Activated CD8-positive, alpha-beta memory T cell treated with anti-CD3 and anti-CD28 coated beads, Interleukin-2, amount 10 ng/mL, durations not matched to agents 7 days and 5 days (primary cell): ENCODE results near the gene LRRC14B. TPM values are rescaled to one million over a fixed set of nuclear protein-coding genes. Genes with fewer than 3 reads are reported as not detected.

Source experiments
- ATAC-seq: fragments of 150-1000 bp; cut with Tn5 transposase; one replicate; pipeline ENCODE4 v1.10.0; 2021; ENCODE audit warnings: moderate library complexity
- CTCF ChIA-PET: fragments of 350-600 bp; sonication (Branson Sonifier 250); formaldehyde crosslinking; loops from one replicate; lab custom pipeline; 2021; ENCODE audit warnings: antibody characterized with exemption; lab: Charles Lee
- DNase-seq: peaks from one replicate; pipeline ENCODE4 v3.0.0-alpha.2; 2020
- H3K27ac Mint-ChIP-seq: one replicate; pipeline ENCODE4 v1.8.0; 2021; ENCODE audit warnings: mild to moderate bottlenecking, mixed read lengths
- H3K27me3 Mint-ChIP-seq: one replicate; pipeline ENCODE4 v1.8.0; 2021; ENCODE audit warnings: mixed read lengths
- H3K36me3 Mint-ChIP-seq: one replicate; pipeline ENCODE4 v1.8.0; 2021; ENCODE audit warnings: mild to moderate bottlenecking, mixed read lengths
- H3K4me1 Mint-ChIP-seq: one replicate; pipeline ENCODE4 v1.8.0; 2021; ENCODE audit warnings: mixed read lengths
- H3K4me3 Mint-ChIP-seq: one replicate; pipeline ENCODE4 v1.8.0; 2021; ENCODE audit warnings: mild to moderate bottlenecking, moderate library complexity, mixed read lengths
- H3K9me3 Mint-ChIP-seq: one replicate; pipeline ENCODE4 v1.8.0; 2022; ENCODE audit warnings: low read depth, mixed read lengths
- total RNA-seq, 2 experiments: library from RNA; stranded (reverse); gene quantifications; one replicate each; pipeline ENCODE4 v1.2.3, GENCODE V29; 2021

The LRRC14B gene
- not detected for total RNA-seq

DNA sequence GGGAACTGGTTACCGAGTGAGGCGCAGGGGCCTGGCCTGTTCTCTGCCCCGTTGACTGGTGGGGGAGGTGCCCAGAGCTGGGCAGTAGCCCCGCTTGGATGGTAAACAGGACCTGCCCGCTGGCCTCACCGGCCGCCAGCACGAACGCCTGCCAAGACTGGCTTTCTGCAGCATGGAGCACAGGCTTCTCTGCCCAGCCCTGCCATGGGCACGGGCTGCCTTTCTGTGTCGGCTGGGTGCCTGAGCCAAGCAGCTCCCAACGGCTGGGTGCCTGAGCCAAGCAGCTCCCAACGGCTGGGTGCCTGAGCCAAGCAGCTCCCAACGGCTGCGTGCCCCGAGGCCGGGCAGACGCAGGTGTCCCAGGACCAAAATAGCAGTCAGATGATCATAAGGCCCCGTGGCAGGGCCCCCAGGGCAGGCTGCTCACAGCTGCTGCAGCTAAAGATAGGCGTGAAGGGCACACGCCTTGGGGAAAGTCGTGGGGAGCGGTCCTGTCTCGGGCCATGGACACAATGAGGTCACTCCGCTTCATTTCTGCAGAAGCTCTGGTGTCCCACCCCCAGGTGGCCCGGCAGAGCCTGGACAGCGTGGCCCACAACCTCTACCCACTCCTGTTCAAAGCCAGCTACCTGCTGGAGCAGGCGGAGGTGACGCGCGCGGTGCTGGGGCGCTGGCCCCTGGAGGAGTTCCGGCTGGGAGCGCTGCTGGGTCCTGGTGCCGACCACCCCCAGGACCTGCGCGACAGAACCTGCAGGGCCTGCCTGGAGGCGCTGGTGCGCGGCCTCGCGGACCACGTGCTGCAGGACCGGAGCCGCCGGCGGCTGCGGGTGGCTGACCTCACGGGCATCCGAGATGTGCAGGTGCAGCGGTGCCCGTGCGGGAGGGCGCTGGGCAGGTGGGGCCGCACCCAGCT, at the start of gene LRRC14B:
LRRC14B (plus strand) TSS at position 460 of the 913 bp plus-strand sequence; CDS start at position 504, 44 bp downstream.
- Mint-ChIP-seq H3K4me1 (peaks cover 13% of the 10 kb centered on the region), H3K27ac (no peak within 1 kb of the TSS), H3K4me3 (no peak within 1 kb of the TSS), H3K36me3 (no peaks in the 10 kb centered on the region), H3K9me3 (no peaks in the 10 kb centered on the region), H3K27me3 (peaks cover 9% of the 10 kb centered on the region)
- DNase-seq, result no peak
- CTCF ChIA-PET, result interaction anchor here (1.1 kb wide), 1 partner anchor 235 kb away, joined by 3 read pairs; no protein-coding TSS in a partner anchor
- ATAC-seq, result no peak

DNA sequence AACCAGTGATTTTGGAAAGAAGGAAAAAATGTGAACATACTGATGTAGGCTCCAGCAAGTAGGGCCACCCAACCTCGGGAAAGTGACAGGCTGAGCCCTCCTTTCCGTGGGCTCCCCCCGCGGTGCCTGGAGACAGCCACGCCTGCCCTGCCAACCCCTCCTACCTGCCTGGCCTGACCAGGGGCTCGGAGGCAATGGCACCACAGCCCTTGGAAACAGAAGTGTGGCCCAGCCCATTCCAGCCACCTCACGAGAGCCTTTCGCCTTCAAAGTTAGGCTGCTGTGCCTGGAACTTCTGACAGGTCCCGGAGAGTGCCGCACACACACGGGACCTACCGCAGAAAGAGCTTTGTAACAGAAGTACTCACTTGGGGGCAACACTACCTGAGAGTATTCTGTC, 49.5 kb upstream of the LRRC14B start:
- no peaks in the 10 kb centered on the region for H3K4me1 Mint-ChIP-seq
- CTCF ChIA-PET, result no interaction called here

GRCh38 chr5:142246-142810, 49.0 kb upstream of the LRRC14B start:
- no peak overlapping the region for H3K4me3 Mint-ChIP-seq
- peaks cover 2% of the 10 kb centered on the region for H3K9me3 Mint-ChIP-seq
- ATAC-seq (no peak), DNase-seq (no peak)
- CTCF ChIA-PET, result no interaction called here
- H3K4me1 Mint-ChIP-seq, result no peaks in the 10 kb centered on the region
- H3K36me3 Mint-ChIP-seq, result no peaks in the 10 kb centered on the region
- no peaks in the 10 kb centered on the region for H3K27me3 Mint-ChIP-seq
- no peak overlapping the region for H3K27ac Mint-ChIP-seq

More for the DNA sequence above, 49.5 kb upstream of the LRRC14B start:
- H3K4me3 Mint-ChIP-seq, result no peak overlapping the region
- DNase-seq (no peak), ATAC-seq (no peak)
- H3K27me3 Mint-ChIP-seq, result no peaks in the 10 kb centered on the region
- no peaks in the 10 kb centered on the region for H3K9me3 Mint-ChIP-seq
- H3K36me3 Mint-ChIP-seq, result no peaks in the 10 kb centered on the region
- H3K27ac Mint-ChIP-seq, result no peak overlapping the region

- H3K27ac Mint-ChIP-seq, result no peak overlapping the region
- no peak overlapping the region for H3K4me3 Mint-ChIP-seq
- H3K27me3 Mint-ChIP-seq, result peaks cover 2% of the 10 kb centered on the region
- H3K36me3 Mint-ChIP-seq, result no peaks in the 10 kb centered on the region
- DNase-seq (no peak), ATAC-seq (no peak)
- CTCF ChIA-PET, result no interaction called here
- H3K4me1 Mint-ChIP-seq, result no peaks in the 10 kb centered on the region
- H3K9me3 Mint-ChIP-seq, result peaks cover 8% of the 10 kb centered on the region
These were observed 48.3 kb upstream of the LRRC14B start for GRCh38 chr5:143041-143440.

- CTCF ChIA-PET, result no interaction called here
- H3K27ac Mint-ChIP-seq, result no peak overlapping the region
These were observed 46.4 kb upstream of the LRRC14B start for GRCh38 chr5:144941-145340.

GRCh38 chr5:145585-146323, 45.5 kb upstream of the LRRC14B start:
- no peak overlapping the region for H3K27ac Mint-ChIP-seq
- peaks cover 9% of the 10 kb centered on the region for H3K9me3 Mint-ChIP-seq
- H3K4me1 Mint-ChIP-seq, result no peaks in the 10 kb centered on the region
- CTCF ChIA-PET, result no interaction called here
- no peak overlapping the region for H3K4me3 Mint-ChIP-seq
- H3K27me3 Mint-ChIP-seq, result peaks cover 2% of the 10 kb centered on the region
- no peaks in the 10 kb centered on the region for H3K36me3 Mint-ChIP-seq
- DNase-seq, result no peak
- ATAC-seq, result no peak

More at GRCh38 chr5:144941-145340, 46.4 kb upstream of the LRRC14B start:
- H3K4me3 Mint-ChIP-seq, result no peak overlapping the region
- H3K4me1 Mint-ChIP-seq, result no peaks in the 10 kb centered on the region
- DNase-seq, result no peak
- no peak for ATAC-seq
- H3K36me3 Mint-ChIP-seq, result no peaks in the 10 kb centered on the region
- peaks cover 9% of the 10 kb centered on the region for H3K9me3 Mint-ChIP-seq
- H3K27me3 Mint-ChIP-seq, result peaks cover 2% of the 10 kb centered on the region

GRCh38 chr5:147751-148150, 43.5 kb upstream of the LRRC14B start:
- no peak overlapping the region for H3K27ac Mint-ChIP-seq
- no peak for DNase-seq
- H3K36me3 Mint-ChIP-seq, result no peaks in the 10 kb centered on the region
- H3K4me1 Mint-ChIP-seq, result no peaks in the 10 kb centered on the region
- H3K4me3 Mint-ChIP-seq, result no peak overlapping the region
- CTCF ChIA-PET, result no interaction called here
- peaks cover 7% of the 10 kb centered on the region for H3K27me3 Mint-ChIP-seq
- peaks cover 9% of the 10 kb centered on the region for H3K9me3 Mint-ChIP-seq
- ATAC-seq, result no peak

DNA sequence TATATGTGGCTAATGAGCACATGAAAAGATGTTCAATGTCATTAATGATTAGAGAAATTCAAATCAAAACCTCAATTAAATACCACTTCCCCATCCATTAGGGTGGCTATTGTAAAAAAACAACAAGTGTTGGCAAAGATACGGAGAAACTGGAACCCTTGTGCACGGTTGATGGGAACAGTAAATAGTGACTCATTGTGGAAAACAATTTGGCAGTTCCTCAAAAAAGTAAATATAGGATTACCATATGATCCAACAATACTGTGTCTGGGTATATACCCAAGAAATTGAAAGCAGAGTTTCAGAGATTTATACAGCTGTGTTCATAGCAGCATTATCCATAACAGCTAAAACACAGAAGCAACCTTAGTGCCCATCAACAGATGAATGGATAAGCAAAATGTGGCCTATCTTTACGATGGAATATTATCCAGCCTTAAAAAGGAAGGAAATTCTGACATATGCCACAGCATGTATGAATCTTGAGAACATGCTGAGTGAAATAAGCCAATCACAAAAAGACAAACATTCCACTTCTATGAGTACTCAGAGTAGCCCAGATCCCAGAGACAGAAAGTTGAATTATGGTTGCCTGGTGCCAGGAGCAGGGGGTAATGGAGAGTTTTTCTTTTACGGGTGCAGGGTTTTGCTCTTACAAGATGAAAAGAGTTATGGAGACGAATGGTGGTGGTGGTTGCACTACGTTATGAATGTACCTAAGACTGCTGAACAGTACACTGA, 41.4 kb upstream of the LRRC14B start:
- no peak overlapping the region for H3K27ac Mint-ChIP-seq
- no peaks in the 10 kb centered on the region for H3K36me3 Mint-ChIP-seq
- DNase-seq, result no peak
- CTCF ChIA-PET, result no interaction called here
- H3K4me1 Mint-ChIP-seq, result no peaks in the 10 kb centered on the region
- H3K9me3 Mint-ChIP-seq, result peaks cover 9% of the 10 kb centered on the region
- H3K4me3 Mint-ChIP-seq, result no peak overlapping the region
- ATAC-seq, result no peak
- peaks cover 7% of the 10 kb centered on the region for H3K27me3 Mint-ChIP-seq

- ATAC-seq (no peak), DNase-seq (no peak)
- Mint-ChIP-seq H3K9me3 (peaks cover 9% of the 10 kb centered on the region), H3K4me1 (no peaks in the 10 kb centered on the region), H3K27ac (no peak overlapping the region), H3K27me3 (peaks cover 7% of the 10 kb centered on the region), H3K36me3 (no peaks in the 10 kb centered on the region), H3K4me3 (no peak overlapping the region)
- CTCF ChIA-PET, result no interaction called here
These were observed 40.5 kb upstream of the LRRC14B start for GRCh38 chr5:150746-151145.

DNA sequence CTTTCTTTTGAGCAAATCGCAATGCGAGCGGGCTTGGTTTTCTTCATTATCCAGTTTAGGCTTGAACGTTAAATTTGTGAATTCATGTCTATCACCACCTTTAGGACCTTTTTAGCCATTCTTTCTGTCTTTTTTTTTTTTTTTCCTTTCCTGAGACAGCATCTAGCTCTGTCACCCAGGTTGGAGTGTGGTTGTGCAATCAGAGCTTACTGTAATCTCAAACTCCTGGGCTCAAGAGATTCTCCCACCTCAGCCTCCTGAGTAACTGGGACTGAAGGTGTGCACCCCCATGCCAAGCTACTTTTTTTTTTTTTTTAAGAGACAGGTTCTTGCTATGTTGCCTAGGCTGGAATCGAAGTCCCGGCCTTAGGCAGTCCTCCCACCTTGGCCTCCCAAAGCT, 39.2 kb upstream of the LRRC14B start:
- no peak overlapping the region for H3K27ac Mint-ChIP-seq
- DNase-seq, result no peak
- H3K4me3 Mint-ChIP-seq, result no peak overlapping the region
- CTCF ChIA-PET, result no interaction called here
- no peaks in the 10 kb centered on the region for H3K4me1 Mint-ChIP-seq
- H3K27me3 Mint-ChIP-seq, result peaks cover 7% of the 10 kb centered on the region
- no peaks in the 10 kb centered on the region for H3K36me3 Mint-ChIP-seq
- ATAC-seq, result no peak
- peaks cover 9% of the 10 kb centered on the region for H3K9me3 Mint-ChIP-seq

DNA sequence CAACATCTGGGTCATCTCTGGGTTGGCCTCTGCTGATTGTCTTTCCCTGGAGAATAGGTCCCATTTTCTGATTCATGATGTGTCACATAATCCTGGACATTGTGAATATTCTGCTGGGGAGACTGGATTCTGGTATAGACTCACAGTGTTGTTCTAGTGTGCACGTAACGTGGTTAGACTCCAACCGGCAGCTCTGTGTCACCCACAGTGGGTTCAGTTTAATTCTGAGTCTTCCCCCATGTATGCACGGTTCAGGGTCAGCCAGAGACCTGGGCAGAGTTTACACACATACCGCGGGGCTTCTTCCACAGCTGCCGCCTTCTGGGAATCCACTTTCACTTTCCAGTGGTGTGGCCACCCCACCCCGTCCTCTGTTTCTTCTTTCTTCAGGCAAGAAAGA, 38.0 kb upstream of the LRRC14B start:
- no peak for DNase-seq
- H3K36me3 Mint-ChIP-seq, result no peaks in the 10 kb centered on the region
- peaks cover 4% of the 10 kb centered on the region for H3K27me3 Mint-ChIP-seq
- ATAC-seq, result no peak
- H3K4me3 Mint-ChIP-seq, result no peak overlapping the region
- no peak overlapping the region for H3K27ac Mint-ChIP-seq
- H3K9me3 Mint-ChIP-seq, result no peaks in the 10 kb centered on the region
- H3K4me1 Mint-ChIP-seq, result no peaks in the 10 kb centered on the region
- CTCF ChIA-PET, result no interaction called here

DNA sequence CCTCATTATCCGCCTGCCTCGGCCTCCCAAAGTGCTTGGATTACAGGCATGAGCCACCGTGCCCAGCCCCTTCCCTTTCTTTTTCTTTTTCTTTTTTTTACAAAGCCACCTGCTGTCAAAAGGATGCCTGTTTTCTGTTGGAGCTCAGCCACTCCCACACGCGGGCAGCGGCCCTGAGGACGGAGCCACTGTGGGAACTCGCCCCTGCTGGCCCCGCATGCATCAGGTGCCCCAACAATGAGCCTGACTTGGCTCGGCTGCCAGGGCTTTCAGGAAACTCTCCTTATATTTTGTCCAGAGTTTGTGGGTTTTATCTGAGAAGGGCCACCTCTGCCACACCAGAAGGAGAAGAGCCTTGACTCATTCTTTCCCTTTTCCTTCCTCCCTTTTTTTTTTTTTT, 37.1 kb upstream of the LRRC14B start:
- Mint-ChIP-seq H3K4me3 (no peak overlapping the region), H3K9me3 (no peaks in the 10 kb centered on the region), H3K27me3 (peaks cover 4% of the 10 kb centered on the region), H3K4me1 (no peaks in the 10 kb centered on the region), H3K27ac (no peak overlapping the region), H3K36me3 (no peaks in the 10 kb centered on the region)
- DNase-seq, result no peak
- no peak for ATAC-seq
- CTCF ChIA-PET, result no interaction called here

GRCh38 chr5:154826-155225, 36.5 kb upstream of the LRRC14B start:
- CTCF ChIA-PET, result no interaction called here
- no peak overlapping the region for H3K27ac Mint-ChIP-seq
- no peaks in the 10 kb centered on the region for H3K4me1 Mint-ChIP-seq
- H3K36me3 Mint-ChIP-seq, result no peaks in the 10 kb centered on the region
- DNase-seq (no peak), ATAC-seq (no peak)
- H3K27me3 Mint-ChIP-seq, result peaks cover 4% of the 10 kb centered on the region
- H3K4me3 Mint-ChIP-seq, result no peak overlapping the region
- no peaks in the 10 kb centered on the region for H3K9me3 Mint-ChIP-seq
